ENCODE measurements around the gene SRGAP1. TPM values are rescaled to one million over a fixed set of nuclear protein-coding genes. Genes with fewer than 3 reads are reported as not detected.

SRGAP1 gene
- total RNA-seq, 1 donor from 2014 or later = 14.8 TPM

- Mint-ChIP-seq H3K27me3 (ENCODE audit: low read depth) (no peaks in the 10 kb centered on the region), H3K27ac (ENCODE audit: unreplicated experiment) (no peak overlapping the region), H3K9me3 (no peaks in the 10 kb centered on the region), H3K4me1 (peaks cover 4% of the 10 kb centered on the region), H3K4me3 (no peak overlapping the region), H3K36me3 (ENCODE audit: low read depth) (peaks cover 10% of the 10 kb centered on the region)
- DNase-seq (ENCODE audit: low read depth, low spot score) = no peak
- TF ChIP-seq CTCF (conservative IDR thresholded peaks at IDR 0.05) = no peak
These were observed 236.0 kb downstream of the SRGAP1 start for GRCh38 chr12:64080319-64081007.

GRCh38 chr12:64081008-64081404 is 236.5 kb downstream of the SRGAP1 start:
- no peak overlapping the region for H3K27ac Mint-ChIP-seq (ENCODE audit: unreplicated experiment)
- peaks cover 7% of the 10 kb centered on the region for H3K36me3 Mint-ChIP-seq (ENCODE audit: low read depth)
- no peak for DNase-seq (ENCODE audit: low read depth, low spot score)
- H3K9me3 Mint-ChIP-seq = no peaks in the 10 kb centered on the region
- no peak overlapping the region for H3K4me3 Mint-ChIP-seq
- peaks cover 4% of the 10 kb centered on the region for H3K4me1 Mint-ChIP-seq
- TF ChIP-seq CTCF (conservative IDR thresholded peaks at IDR 0.05) = no peak
- no peaks in the 10 kb centered on the region for H3K27me3 Mint-ChIP-seq (ENCODE audit: low read depth)

DNA sequence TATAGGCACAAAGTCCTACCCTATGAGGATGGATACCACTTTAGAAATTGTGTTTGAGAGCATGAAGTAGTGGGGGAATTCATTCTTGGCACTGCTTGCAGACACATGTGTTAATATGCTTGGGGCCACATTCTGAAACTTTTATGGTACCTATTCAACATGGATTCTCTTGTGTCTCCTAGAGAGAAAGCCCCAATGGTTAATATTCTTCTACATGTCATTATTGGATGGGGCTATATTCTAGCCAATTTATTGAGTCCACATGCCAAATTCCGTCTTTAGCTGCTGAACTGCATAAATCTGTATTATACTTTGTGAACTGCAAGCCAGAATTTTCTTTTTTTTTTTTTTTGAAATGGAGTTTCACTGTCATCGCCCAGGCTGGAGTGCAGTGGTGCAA is 237.6 kb downstream of the SRGAP1 start:
- H3K4me1 Mint-ChIP-seq = peaks cover 4% of the 10 kb centered on the region
- no peaks in the 10 kb centered on the region for H3K27me3 Mint-ChIP-seq (ENCODE audit: low read depth)
- no peaks in the 10 kb centered on the region for H3K9me3 Mint-ChIP-seq
- H3K27ac Mint-ChIP-seq (ENCODE audit: unreplicated experiment) = no peak overlapping the region
- DNase-seq (ENCODE audit: low read depth, low spot score) = no peak
- H3K36me3 Mint-ChIP-seq (ENCODE audit: low read depth) = peaks cover 4% of the 10 kb centered on the region
- no peak overlapping the region for H3K4me3 Mint-ChIP-seq
- no peak for TF ChIP-seq CTCF (conservative IDR thresholded peaks at IDR 0.05)

DNA sequence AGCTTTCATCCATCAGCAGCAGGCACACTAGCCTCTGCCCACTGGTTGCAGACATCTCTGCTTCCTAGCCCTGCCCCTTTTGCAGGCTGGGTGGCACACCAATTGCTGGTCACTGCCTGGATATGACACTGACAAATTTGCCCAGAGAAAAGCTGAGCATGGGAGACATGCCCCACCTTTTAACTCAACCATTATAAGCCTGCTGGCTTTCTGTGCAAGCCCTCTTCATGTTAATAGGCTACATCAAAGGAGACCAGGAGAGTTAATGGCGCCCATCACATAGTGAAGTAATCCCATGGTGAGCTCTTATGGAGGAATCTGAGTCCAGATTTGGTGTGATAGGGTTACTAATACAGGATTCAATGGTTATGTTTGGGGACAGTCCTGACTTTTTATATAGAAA is 238.4 kb downstream of the SRGAP1 start:
- no peak overlapping the region for H3K4me3 Mint-ChIP-seq
- no peak for TF ChIP-seq CTCF (conservative IDR thresholded peaks at IDR 0.05)
- DNase-seq (ENCODE audit: low read depth, low spot score) = no peak
- no peak overlapping the region for H3K27ac Mint-ChIP-seq (ENCODE audit: unreplicated experiment)
- no peaks in the 10 kb centered on the region for H3K9me3 Mint-ChIP-seq
- H3K36me3 Mint-ChIP-seq (ENCODE audit: low read depth) = peaks cover 4% of the 10 kb centered on the region
- H3K4me1 Mint-ChIP-seq = peaks cover 4% of the 10 kb centered on the region
- no peaks in the 10 kb centered on the region for H3K27me3 Mint-ChIP-seq (ENCODE audit: low read depth)

DNA sequence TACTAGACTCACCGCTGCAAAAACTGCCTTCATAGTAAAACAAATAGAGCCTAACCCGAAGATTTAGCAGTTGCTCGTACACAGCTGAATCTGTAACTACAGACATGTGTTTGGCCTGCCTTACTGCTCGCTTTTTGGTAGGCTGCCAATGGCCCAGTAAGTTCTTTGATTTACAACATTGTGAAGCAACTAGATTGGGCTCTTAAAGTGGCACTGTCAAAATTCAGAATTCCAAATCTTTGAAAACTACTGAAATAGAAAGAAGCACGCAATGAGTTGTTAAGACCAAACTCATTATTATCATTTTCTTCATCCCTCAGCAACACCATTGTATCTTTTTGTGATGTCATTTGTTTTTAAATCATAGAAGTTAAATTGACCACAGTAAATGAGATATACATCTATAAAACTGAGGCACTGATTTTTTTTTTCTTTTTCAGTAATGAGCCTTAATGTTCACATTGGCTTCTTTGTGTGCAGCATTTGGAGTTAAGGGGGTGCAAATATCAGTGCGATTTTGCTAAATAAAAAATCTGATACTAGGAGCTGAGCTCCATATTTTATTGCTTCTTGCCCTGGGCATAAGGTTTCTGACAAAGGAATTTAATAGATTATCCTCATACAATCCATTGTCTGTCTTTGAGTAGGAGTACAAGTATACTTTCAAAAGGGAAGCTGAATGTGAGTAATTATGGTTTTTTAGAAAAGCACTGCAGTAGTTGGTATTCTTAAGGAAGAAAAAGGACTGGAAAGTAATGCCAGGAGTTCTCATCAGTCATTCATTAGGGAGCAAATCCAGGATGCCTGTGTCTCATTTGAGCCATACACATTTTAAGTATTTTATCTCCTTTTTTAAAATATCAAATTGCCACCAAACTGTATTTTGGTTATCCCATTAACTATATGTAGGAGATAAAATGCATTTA is 239.0 kb downstream of the SRGAP1 start:
- H3K4me1 Mint-ChIP-seq = peaks cover 8% of the 10 kb centered on the region
- peaks cover 4% of the 10 kb centered on the region for H3K36me3 Mint-ChIP-seq (ENCODE audit: low read depth)
- no peak overlapping the region for H3K4me3 Mint-ChIP-seq
- H3K27me3 Mint-ChIP-seq (ENCODE audit: low read depth) = no peaks in the 10 kb centered on the region
- H3K9me3 Mint-ChIP-seq = no peaks in the 10 kb centered on the region
- no peak for TF ChIP-seq CTCF (conservative IDR thresholded peaks at IDR 0.05)
- H3K27ac Mint-ChIP-seq (ENCODE audit: unreplicated experiment) = no peak overlapping the region
- no peak for DNase-seq (ENCODE audit: low read depth, low spot score)
